Ureter (tissue), 1 donor: ENCODE measurements around the gene EPS8. TPM values are rescaled to one million over a fixed set of nuclear protein-coding genes. Genes with fewer than 3 reads are reported as not detected.

ENCODE experiments used
- DNase-seq: peaks from one replicate; pipeline ENCODE4 v3.0.0-alpha.2; 2020; ENCODE audit warnings: low spot score
- total RNA-seq: library from RNA; stranded (reverse); gene quantifications from one replicate; pipeline ENCODE4 v1.2.4, GENCODE V29; 2023
- donor health status: DM: yes; HTN: yes; CAD: no.

EPS8 gene
- total RNA-seq, 1 donor from 2014 or later: 155 TPM

- DNase-seq: no peak
Measured at GRCh38 chr12:15602051-15602672, 187.0 kb downstream of the EPS8 start.

GRCh38 chr12:15601210-15601800 lies 187.9 kb downstream of the EPS8 start:
- no peak for DNase-seq

DNA sequence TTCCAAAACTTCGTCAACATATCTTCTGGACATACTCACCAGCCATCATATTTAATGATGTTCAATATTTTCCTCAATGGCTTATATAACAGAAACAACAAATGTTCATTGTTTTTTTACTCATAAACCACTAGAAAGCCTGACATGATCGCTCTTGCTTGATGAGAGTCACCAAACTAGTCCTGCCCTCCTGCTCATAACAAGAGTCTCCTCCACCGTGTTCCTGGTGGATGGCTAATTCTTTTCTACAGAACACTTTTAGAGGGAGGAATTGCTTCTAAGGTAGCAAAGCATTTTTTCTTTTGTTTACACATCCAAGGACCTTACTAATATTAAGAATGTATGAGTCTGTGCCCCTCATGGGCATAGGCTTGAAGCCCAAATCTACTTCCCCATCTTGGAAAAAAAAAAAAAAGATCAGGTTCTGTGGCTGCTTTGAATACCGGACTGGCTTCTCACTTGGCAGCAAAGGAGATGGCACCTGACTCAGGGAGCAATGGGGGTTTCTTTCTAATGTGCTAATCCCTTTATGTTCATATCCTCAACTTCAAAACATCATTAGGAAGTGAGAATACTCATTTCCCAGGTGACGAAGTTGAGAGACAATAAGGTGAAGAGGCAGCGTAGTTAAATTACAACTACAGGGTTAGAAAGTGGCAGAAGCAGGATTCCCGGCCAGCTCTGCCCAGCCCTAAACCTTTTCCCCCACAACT lies 188.8 kb downstream of the EPS8 start:
- DNase-seq: no peak

DNA sequence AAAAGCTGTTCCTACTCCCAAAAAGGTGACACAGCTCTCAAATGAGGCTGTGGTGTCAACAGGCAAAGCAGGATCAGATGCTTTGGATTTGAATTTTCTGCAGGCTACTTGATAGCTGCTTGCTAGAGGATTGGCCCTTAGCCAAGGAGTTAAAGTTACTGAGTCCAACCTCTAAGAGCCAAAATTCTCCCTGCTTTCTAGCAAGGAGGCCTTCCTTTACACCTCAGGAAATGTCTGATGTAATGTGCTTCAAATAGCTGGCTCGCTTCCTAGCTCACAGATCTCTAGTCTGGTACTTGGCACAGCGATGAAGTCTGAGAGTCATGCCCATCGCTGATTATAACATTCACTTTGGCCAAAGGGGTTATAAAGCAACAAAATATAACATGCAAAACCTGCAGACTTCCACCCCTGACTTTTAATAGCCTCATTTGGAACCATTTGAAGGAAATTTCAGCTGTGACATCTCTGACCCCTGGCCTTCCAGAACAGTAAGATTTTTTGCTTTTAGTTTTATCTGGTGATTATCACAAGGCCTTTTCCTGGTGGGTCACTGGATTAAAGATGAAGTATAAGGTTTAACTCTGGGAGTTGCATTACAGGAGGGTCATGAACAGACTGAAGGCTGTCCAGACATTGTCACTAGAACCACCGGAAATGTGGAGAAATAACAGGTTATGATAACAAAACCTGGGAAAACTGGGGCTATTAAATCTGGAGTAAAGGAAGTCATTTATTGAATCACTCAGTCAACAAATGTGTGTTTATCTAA lies 189.7 kb downstream of the EPS8 start:
- no peak for DNase-seq

GRCh38 chr12:15597125-15597830 lies 191.9 kb downstream of the EPS8 start:
- no peak for DNase-seq

GRCh38 chr12:15596174-15596573 lies 193.0 kb downstream of the EPS8 start:
- DNase-seq: no peak

DNA sequence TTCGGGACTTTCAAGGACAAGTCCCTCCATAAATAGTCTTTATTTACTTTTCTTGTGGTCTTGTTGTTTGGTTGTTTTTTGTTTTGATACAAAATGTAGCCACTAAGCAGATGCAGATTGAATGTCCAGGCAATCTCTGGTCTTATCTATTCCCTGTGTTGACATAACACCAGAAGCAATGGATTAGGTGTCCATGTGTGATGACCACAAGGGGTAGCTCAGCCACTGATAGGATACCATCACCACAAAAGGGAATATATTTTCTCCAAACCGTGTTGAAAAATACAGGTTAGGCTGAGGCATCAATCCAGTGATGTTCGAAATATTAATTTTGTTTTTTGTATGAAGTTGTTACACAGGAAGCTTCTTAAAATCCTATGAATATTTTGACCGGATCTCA lies 196.3 kb downstream of the EPS8 start:
- DNase-seq: no peak

DNA sequence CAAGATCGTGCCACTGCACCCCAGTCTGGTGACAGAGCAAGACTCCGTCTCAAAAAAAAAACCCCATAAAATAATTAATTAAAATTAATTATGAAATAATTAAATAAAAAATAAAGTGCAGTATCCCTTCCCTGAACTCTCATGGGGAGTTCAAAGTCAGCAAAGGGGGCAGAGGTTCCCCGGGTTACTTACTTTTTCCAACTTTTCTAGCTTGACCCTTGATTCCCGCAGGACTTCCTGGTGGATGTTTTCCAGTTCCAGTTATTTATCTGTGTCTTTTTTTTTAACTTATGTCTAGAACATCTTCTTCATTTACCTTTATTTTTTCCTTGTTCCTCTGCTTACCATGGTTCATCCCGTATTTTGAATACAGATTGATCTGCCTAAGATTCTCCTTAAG lies 197.4 kb downstream of the EPS8 start:
- no peak for DNase-seq

- DNase-seq: peak; percentile 70
Measured at GRCh38 chr12:15590180-15590826, 198.9 kb downstream of the EPS8 start.

- no peak for DNase-seq
Measured at GRCh38 chr12:15589328-15590032, 199.7 kb downstream of the EPS8 start.

DNA sequence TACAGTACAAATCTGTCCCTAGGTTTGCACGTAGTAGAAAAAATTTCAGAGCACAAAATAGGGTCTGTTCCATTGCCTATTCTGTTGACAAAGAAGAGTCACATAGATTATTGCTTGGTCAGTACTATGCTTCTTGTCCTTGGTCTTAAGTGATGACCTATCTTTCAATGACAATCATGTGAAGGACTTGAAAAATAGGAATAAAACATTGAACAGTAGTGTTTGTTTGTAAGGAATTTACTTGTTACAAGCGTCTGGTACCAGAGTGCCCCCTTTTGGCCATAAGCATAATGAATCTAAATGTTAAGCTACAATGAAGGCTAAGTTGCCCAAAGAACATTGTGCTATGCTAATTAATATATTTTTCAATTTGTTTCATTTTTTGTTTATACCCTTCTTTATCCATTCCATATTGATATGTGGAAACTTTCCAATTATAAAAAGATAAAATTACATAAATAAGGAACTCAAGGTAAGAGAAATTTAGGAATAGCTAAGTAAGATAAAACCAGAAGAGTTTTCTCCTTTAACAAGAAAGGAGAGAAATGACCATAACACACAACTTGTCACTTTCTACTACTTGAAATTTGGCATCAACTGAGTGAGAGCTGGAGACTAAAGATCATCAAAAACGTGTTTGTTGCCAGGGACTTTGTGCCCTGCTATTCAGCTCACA lies 204.7 kb downstream of the EPS8 start:
- no peak for DNase-seq

DNA sequence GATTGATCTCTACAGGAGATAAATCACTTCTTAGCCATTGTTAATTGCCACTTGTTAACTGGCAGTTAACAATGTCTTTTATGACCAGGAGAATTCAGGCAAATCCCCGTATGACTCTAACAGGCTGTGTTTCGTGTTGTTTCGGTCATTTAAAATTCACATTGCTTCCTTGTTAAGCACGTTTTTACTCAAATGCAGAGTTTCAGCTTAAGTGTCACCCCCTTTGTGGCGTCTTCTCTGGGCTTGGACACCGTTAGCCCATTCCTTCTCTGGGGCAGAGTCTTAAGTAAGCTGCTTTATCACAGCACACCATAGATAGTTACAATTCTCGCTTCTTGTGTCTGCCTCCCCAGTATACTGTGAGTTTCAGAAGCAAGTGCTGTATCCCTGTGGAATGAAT lies 205.4 kb downstream of the EPS8 start:
- DNase-seq: no peak

DNA sequence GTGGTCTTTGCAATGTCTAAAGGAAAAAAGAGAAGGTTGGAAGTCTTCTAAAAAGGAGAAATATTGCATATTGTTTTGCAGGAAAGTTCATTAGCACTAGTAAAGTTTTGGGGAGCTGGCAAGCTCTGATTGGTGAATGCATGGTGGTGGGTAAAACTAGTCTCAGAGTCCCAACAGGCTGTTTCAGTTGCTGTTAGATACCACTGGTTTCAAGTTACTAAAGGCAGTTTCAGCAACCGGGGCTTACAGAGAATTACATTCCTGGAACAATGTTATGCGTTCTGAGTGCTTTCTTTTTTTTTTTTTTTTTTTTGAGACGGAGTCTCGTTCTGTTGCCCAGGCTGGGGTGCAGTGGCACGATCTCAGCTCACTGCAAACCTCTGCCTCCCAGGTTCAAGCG lies 208.2 kb downstream of the EPS8 start:
- no peak for DNase-seq

- DNase-seq: no peak
Measured at GRCh38 chr12:15580431-15580830, 208.8 kb downstream of the EPS8 start.

DNA sequence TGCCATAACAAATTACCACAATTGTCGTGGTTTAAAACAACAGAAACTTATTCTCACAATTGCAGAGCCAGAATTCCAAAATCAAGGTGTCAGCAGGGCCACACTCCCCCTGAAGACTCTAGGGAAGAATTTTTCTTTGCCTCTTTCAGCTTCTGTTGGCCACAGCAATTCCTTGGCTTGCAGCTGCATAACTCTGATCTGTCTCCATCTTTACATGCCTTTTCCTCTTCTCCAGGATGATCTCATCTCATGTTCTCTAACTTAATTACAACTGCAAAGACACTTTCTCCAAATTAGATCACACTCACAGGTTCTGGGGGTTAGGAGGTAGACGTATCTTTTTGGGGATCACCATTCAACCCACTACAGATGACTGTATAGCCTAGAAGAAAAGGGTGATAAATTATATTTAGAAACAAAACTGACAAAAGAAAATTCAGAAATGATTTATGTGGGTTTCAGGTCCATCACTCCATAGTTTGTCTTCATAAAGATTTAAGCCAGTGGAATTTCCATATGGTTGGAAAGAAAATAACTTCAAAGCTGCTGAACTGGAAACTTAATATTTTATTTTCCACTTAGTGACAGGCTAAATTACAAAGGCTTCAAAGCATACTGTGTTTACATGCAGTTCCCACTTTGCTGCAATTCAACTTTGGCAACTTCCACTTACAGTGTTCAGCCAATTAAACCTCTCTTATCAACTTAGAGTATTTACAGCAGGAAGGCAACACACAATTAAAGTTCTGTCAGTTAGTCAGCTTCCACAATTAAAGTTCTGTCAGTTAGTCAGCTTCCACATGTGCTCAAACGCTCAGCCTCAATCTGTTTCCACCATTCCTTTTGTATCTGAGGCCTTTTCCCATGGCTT lies 213.3 kb downstream of the EPS8 start:
- DNase-seq: no peak

DNA sequence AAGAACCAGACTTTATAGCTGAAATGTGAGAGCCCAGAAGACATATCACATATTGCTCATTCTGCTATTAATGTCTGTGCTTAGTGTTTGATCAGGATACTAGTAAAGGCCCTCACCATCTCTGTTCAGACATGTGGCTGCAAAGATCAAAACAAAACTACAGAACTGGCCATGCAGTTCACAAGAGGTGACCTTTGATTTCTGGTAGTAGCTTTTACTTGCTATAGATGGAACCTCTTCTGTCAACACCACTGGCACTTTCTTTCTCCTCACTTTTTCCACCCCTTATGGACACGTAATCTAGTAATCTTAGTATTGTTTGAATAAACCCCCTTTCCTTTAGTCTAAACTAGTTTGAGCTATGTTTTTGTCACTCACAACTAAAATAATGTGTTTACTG lies 214.8 kb downstream of the EPS8 start:
- DNase-seq: no peak
